Activated CD4-positive, alpha-beta T cell treated with anti-CD3 and anti-CD28 coated beads, Interleukin-2, Interleukin-4, amounts not matched to agents 100 ng/mL and 50 ng/mL, durations not matched to agents 16 hours and 8 hours (primary cell): ENCODE results near the gene SDHB.

Experiments used
- DNase-seq: peaks from one replicate; pipeline ENCODE4 v3.0.0-alpha.2; 2020; ENCODE audit warnings: low spot score

SDHB gene

GRCh38 chr1:16969057-16969611 is 84.7 kb downstream of the SDHB start:
- no peak for DNase-seq
